Measurements from ENCODE around the gene EMSY. TPM values are rescaled to one million over a fixed set of nuclear protein-coding genes. Genes with fewer than 3 reads are reported as not detected.

The EMSY gene
- total and polyA plus RNA-seq, 12 donors = 7.0 to 48.0 (median 16.4) TPM

GRCh38 chr11:76524919-76525318 lies 80.1 kb downstream of the EMSY start:
- DNase-seq = no peak
- H3K9me3 ChIP-seq (replicated peaks in 1 of 3) = no peaks in the 10 kb centered on the region
- WGBS, 4 donors = 96 to 100% (median 100%) methylated on average over 1 of the region's 1 CpG
- H3K4me1 ChIP-seq (replicated peaks in 1 of 2) = no peaks in the 10 kb centered on the region
- TF ChIP-seq POLR2A (IDR thresholded peaks at IDR 0.05) (no peak), CTCF (IDR thresholded peaks at IDR 0.05) (no peak)
- no peak overlapping the region for H3K27ac ChIP-seq
- peaks cover 0 to 16% of the 10 kb centered on the region in 2 donors for H3K36me3 ChIP-seq (replicated peaks in 1 of 2)
- intact Hi-C loops (cut with DNase I) = no loop called here
- no peaks in the 10 kb centered on the region for H3K27me3 ChIP-seq
- no peak overlapping the region for H3K4me3 ChIP-seq

GRCh38 chr11:76526878-76527277 lies 82.1 kb downstream of the EMSY start:
- no peak for TF ChIP-seq POLR2A (IDR thresholded peaks at IDR 0.05)
- TF ChIP-seq CTCF (IDR thresholded peaks at IDR 0.05) = no peak
- no peaks in the 10 kb centered on the region for H3K4me1 ChIP-seq (replicated peaks in 1 of 2)
- WGBS, 4 donors = 43 to 82% (median 57%) methylated on average over 2 of the region's 2 CpGs
- H3K4me3 ChIP-seq = no peak overlapping the region
- H3K27me3 ChIP-seq = no peaks in the 10 kb centered on the region
- no peaks in the 10 kb centered on the region for H3K9me3 ChIP-seq (replicated peaks in 1 of 3)
- no peak for DNase-seq
- peaks cover 0 to 16% of the 10 kb centered on the region in 2 donors for H3K36me3 ChIP-seq (replicated peaks in 1 of 2)
- H3K27ac ChIP-seq = no peak overlapping the region
- intact Hi-C loops (cut with DNase I) = no loop called here

- TF ChIP-seq POLR2A (IDR thresholded peaks at IDR 0.05) (no peak), CTCF (IDR thresholded peaks at IDR 0.05) (no peak)
- H3K9me3 ChIP-seq (replicated peaks in 1 of 3) = no peaks in the 10 kb centered on the region
- DNase-seq = no peak
- H3K27me3 ChIP-seq = no peaks in the 10 kb centered on the region
- no peak overlapping the region for H3K4me3 ChIP-seq
- H3K27ac ChIP-seq = no peak overlapping the region
- WGBS, 4 donors = 71 to 95% (median 81%) methylated on average over 2 of the region's 2 CpGs
- peaks cover 0 to 42% of the 10 kb centered on the region in 2 donors for H3K36me3 ChIP-seq (replicated peaks in 1 of 2)
- H3K4me1 ChIP-seq (replicated peaks in 1 of 2) = no peaks in the 10 kb centered on the region
- intact Hi-C loops (cut with DNase I) = no loop called here
These were observed 97.6 kb downstream of the EMSY start for GRCh38 chr11:76542436-76542835.

GRCh38 chr11:76543006-76543703 lies 98.3 kb downstream of the EMSY start:
- Histone ChIP-seq H3K4me1 (replicated peaks in 1 of 2) (no peaks in the 10 kb centered on the region), H3K27ac (no peak overlapping the region), H3K4me3 (no peak overlapping the region), H3K36me3 (replicated peaks in 1 of 2) (peaks cover 0 to 42% of the 10 kb centered on the region in 2 donors), H3K9me3 (replicated peaks in 1 of 3) (no peaks in the 10 kb centered on the region), H3K27me3 (no peaks in the 10 kb centered on the region)
- 88 to 91% (median 90%) methylated on average over 5 to 7 of the region's 7 CpGs for WGBS, 4 donors
- TF ChIP-seq POLR2A (IDR thresholded peaks at IDR 0.05) (no peak), CTCF (IDR thresholded peaks at IDR 0.05) (no peak)
- no peak for DNase-seq
- intact Hi-C loops (cut with DNase I) = no loop called here

All from adrenal gland (tissue), 12 donors.